Placental epithelial cell (primary cell): ENCODE data around the gene EMC7. TPM values are rescaled to one million over a fixed set of nuclear protein-coding genes. Genes with fewer than 3 reads are reported as not detected.

Experiments
- total RNA-seq: library from RNA; depleted of rRNA; stranded (reverse); fragments of >200 nt; gene quantifications from 2 replicates; pipeline ENCODE4 v1.2.3, GENCODE V29; 2012

EMC7 gene
- 18.8 and 24.0 TPM in 2 replicates for total RNA-seq

DNA sequence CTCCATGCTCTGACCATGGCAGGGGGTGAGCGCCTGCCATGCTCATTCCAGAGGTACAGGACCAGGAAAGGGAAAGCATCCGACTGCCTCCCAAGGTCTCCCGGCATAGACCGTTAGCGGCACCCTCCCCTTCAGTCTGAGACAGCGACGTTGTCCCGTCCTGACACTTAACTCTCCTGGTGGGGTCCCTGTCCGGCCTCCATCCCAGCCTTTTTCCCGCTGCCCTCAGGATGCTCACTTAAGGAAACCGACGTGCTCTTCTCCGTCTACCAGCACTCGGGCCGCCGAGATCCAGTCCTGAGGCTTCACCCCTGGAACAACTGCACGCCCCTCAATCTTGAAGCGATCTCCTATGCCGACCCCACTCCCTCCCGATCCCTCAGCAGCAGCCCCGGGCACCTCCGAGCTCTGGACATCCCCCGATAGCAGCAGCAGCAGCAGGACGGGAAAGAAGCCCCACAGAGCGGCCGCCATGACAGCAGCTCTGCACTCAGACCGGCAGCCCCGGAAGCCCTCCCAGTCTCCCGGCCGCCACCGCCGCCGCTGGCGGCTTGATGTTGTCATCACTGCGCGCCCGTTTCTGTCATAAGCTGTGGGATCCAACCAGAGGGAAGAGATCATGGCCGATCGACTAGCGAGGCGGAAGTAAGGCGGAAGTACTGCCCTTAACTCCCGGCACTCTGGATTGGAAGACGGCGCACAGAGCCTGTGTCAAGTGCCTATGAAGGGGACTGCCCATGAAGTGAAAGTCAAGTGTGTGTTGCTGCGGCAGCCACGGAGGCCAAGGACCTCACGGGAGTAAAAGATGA lies at the start of gene EMC7, which contains the start of gene PGBD4:
Gene EMC7 (minus strand): TSS at position 497 of the 809 bp plus-strand sequence. CDS start 23 bp downstream, at position 474.
Gene PGBD4 (plus strand): TSS at position 718 of the 809 bp plus-strand sequence. CDS start 449 bp downstream, outside the sequence.

GRCh38 chr15:34038871-34039789 lies 62.5 kb downstream of the EMC7 start, which contains the start of gene AVEN:
TSS of gene AVEN (minus strand) at chr15:34039204. CDS start at chr15:34039046, 158 bp downstream.

Other genes starting within 250 kb of the EMC7 start
- under 0.01 and 0.11 TPM in 2 replicates for gene CHRM5, start 133.4 kb downstream of the EMC7 start, total RNA-seq
- 15.3 and 21.3 TPM in 2 replicates for gene AVEN, start 62.7 kb downstream of the EMC7 start, total RNA-seq
- 1.2 and 1.3 TPM in 2 replicates for gene PGBD4, start 221 bp upstream of the EMC7 start, total RNA-seq
- 40.8 and 41.2 TPM in 2 replicates for gene KATNBL1, start 108.2 kb upstream of the EMC7 start, total RNA-seq
- gene EMC4, start 123.2 kb upstream of the EMC7 start, total RNA-seq = 111 and 155 TPM in 2 replicates
- gene SLC12A6, start 235.9 kb upstream of the EMC7 start, total RNA-seq = 25.9 and 26.5 TPM in 2 replicates
- gene NOP10, start 241.3 kb upstream of the EMC7 start, total RNA-seq = 164 and 215 TPM in 2 replicates
- gene NUTM1, start 241.5 kb upstream of the EMC7 start, total RNA-seq = under 0.01 TPM in 1 of 2 replicates, not detected in the other